Forelimb muscle (tissue), 1 donor: ENCODE results near the gene ERBB4. TPM values are rescaled to one million over a fixed set of nuclear protein-coding genes. Genes with fewer than 3 reads are reported as not detected.
"Not testable (repeated sequence)": the region's sequence is repeated elsewhere in the genome, so short reads cannot be mapped to it uniquely, and the experiment has no call there.

Experiments
- DNase-seq: peaks from one replicate; pipeline ENCODE4 v3.0.0-alpha.2; 2013; ENCODE audit warnings: low read depth
- polyA plus RNA-seq: library from polyadenylated mRNA; unstranded; fragments of 120-200 nt; gene quantifications from one replicate; pipeline ENCODE4 v1.2.1, GENCODE V29; 2013; ENCODE audit not compliant: insufficient read length

Gene ERBB4
- polyA plus RNA-seq, 1 donor = 8.8 TPM

- no peak for DNase-seq
Observed at GRCh38 chr2:211741966-211742365, 796.6 kb downstream of the ERBB4 start.

- no peak for DNase-seq
Observed at GRCh38 chr2:211737282-211737681, 801.3 kb downstream of the ERBB4 start.

- DNase-seq = no peak
Observed at GRCh38 chr2:211730215-211730614, 808.4 kb downstream of the ERBB4 start.

- DNase-seq = no peak
Observed at GRCh38 chr2:211729433-211729832, 809.2 kb downstream of the ERBB4 start.

GRCh38 chr2:211724933-211725332, 813.7 kb downstream of the ERBB4 start:
- DNase-seq = no peak

- no peak for DNase-seq
Observed at GRCh38 chr2:211723398-211723797, 815.2 kb downstream of the ERBB4 start.

GRCh38 chr2:211722928-211723327, 815.7 kb downstream of the ERBB4 start:
- DNase-seq = no peak

- DNase-seq = not testable (repeated sequence)
Observed at GRCh38 chr2:211721874-211722273, 816.7 kb downstream of the ERBB4 start.

- no peak for DNase-seq
Observed at GRCh38 chr2:211709389-211709788, 829.2 kb downstream of the ERBB4 start.

GRCh38 chr2:211692689-211693088, 845.9 kb downstream of the ERBB4 start:
- DNase-seq = no peak

- no peak for DNase-seq
Observed at GRCh38 chr2:211690736-211691135, 847.9 kb downstream of the ERBB4 start.

GRCh38 chr2:211688196-211688595, 850.4 kb downstream of the ERBB4 start:
- no peak for DNase-seq

GRCh38 chr2:211674715-211675114, 863.9 kb downstream of the ERBB4 start:
- DNase-seq = no peak

- DNase-seq = peak; percentile 68
Observed at GRCh38 chr2:211673133-211673905, 865.3 kb downstream of the ERBB4 start.

- no peak for DNase-seq
Observed at GRCh38 chr2:211671977-211672376, 866.6 kb downstream of the ERBB4 start.

- no peak for DNase-seq
Observed at GRCh38 chr2:211665299-211665698, 873.3 kb downstream of the ERBB4 start.

- no peak for DNase-seq
Observed at GRCh38 chr2:211664321-211664720, 874.3 kb downstream of the ERBB4 start.

GRCh38 chr2:211654211-211654780, 884.3 kb downstream of the ERBB4 start:
- DNase-seq = no peak

- no peak for DNase-seq
Observed at GRCh38 chr2:211652327-211652726, 886.3 kb downstream of the ERBB4 start.

GRCh38 chr2:211649331-211649730, 889.3 kb downstream of the ERBB4 start:
- DNase-seq = no peak

- DNase-seq = no peak
Observed at GRCh38 chr2:211631503-211631902, 907.1 kb downstream of the ERBB4 start.

GRCh38 chr2:211623096-211623495, 915.5 kb downstream of the ERBB4 start:
- no peak for DNase-seq

- no peak for DNase-seq
Observed at GRCh38 chr2:211620986-211621385, 917.6 kb downstream of the ERBB4 start.

GRCh38 chr2:211617803-211618202, 920.8 kb downstream of the ERBB4 start:
- DNase-seq = no peak
